HFF-Myc (cell line): Measurements from ENCODE around the gene DHRS11.

Experiments
- DNase-seq: peaks from one replicate; pipeline ENCODE4 v3.0.0-alpha.2; 2011; ENCODE audit warnings: low read depth; ENCODE audit errors: extremely low read depth
- H3K4me3 ChIP-seq: replicated peaks from 2 replicates; pipeline ENCODE4 v1.5.1; 2011; ENCODE audit warnings: low read depth, mild to moderate bottlenecking, control low read depth, low read length
- CTCF ChIP-seq: IDR thresholded peaks from 2 replicates; pipeline ENCODE4 v1.5.1; 2012; ENCODE audit warnings: mild to moderate bottlenecking, low read depth, low read length, control low read depth; ENCODE audit errors: missing control alignments

The DHRS11 gene

GRCh38 chr17:36576793-36577192 is 14.9 kb upstream of the DHRS11 start:
- no peak overlapping the region for H3K4me3 ChIP-seq
- no peak for TF ChIP-seq CTCF
- no peak for DNase-seq

- TF ChIP-seq CTCF: no peak
- DNase-seq: no peak
- no peak overlapping the region for H3K4me3 ChIP-seq
Measured at GRCh38 chr17:36578671-36579070, 13.0 kb upstream of the DHRS11 start.

- no peak for TF ChIP-seq CTCF
- no peak overlapping the region for H3K4me3 ChIP-seq
- DNase-seq: no peak
Measured at GRCh38 chr17:36583787-36584186, 7.9 kb upstream of the DHRS11 start.

- no peak for DNase-seq
- TF ChIP-seq CTCF: no peak
- no peak overlapping the region for H3K4me3 ChIP-seq
Measured at GRCh38 chr17:36586138-36586537, 5.5 kb upstream of the DHRS11 start.

GRCh38 chr17:36590082-36590481 is 1.6 kb upstream of the DHRS11 start:
- DNase-seq: no peak
- TF ChIP-seq CTCF: no peak
- no peak overlapping the region for H3K4me3 ChIP-seq

- no peak for DNase-seq
- H3K4me3 ChIP-seq: peak overlapping the region; percentile 59
- TF ChIP-seq CTCF: no peak
Measured at GRCh38 chr17:36592316-36592715, 637 bp downstream of the DHRS11 start.

GRCh38 chr17:36592716-36593321 is 1.1 kb downstream of the DHRS11 start:
- DNase-seq: no peak
- TF ChIP-seq CTCF: no peak
- peak overlapping the region; percentile 59 for H3K4me3 ChIP-seq
